NCI-H446 treated with DMSO at 0.1 percent for 48 hours (cell line): ENCODE data around the gene BCL11A.

Source experiments
- DNase-seq: peaks from one replicate; lab custom pipeline; 2025; lab: John Stamatoyannopoulos, UW

Gene BCL11A

GRCh38 chr2:60461421-60462108 is 91.9 kb downstream of the BCL11A start:
- no peak for DNase-seq

GRCh38 chr2:60460577-60461420 is 92.7 kb downstream of the BCL11A start:
- no peak for DNase-seq

- no peak for DNase-seq
Observed at GRCh38 chr2:60459851-60460250, 93.6 kb downstream of the BCL11A start.

GRCh38 chr2:60456115-60456770 is 97.2 kb downstream of the BCL11A start:
- DNase-seq: no peak

GRCh38 chr2:60453872-60454271 is 99.6 kb downstream of the BCL11A start:
- no peak for DNase-seq

- no peak for DNase-seq
Observed at GRCh38 chr2:60453301-60453700, 100.2 kb downstream of the BCL11A start.

- no peak for DNase-seq
Observed at GRCh38 chr2:60450488-60450887, 103.0 kb downstream of the BCL11A start.

GRCh38 chr2:60447943-60448342 is 105.5 kb downstream of the BCL11A start:
- DNase-seq: no peak

GRCh38 chr2:60446413-60447267 is 106.8 kb downstream of the BCL11A start:
- no peak for DNase-seq

- no peak for DNase-seq
Observed at GRCh38 chr2:60445684-60446179, 107.7 kb downstream of the BCL11A start.

- DNase-seq: no peak
Observed at GRCh38 chr2:60442608-60443007, 110.8 kb downstream of the BCL11A start.

- no peak for DNase-seq
Observed at GRCh38 chr2:60441800-60442199, 111.7 kb downstream of the BCL11A start.

- no peak for DNase-seq
Observed at GRCh38 chr2:60440767-60441163, 112.7 kb downstream of the BCL11A start.

- DNase-seq: no peak
Observed at GRCh38 chr2:60440079-60440766, 113.2 kb downstream of the BCL11A start.

GRCh38 chr2:60439219-60439974 is 114.1 kb downstream of the BCL11A start:
- no peak for DNase-seq

- DNase-seq: no peak
Observed at GRCh38 chr2:60438653-60439052, 114.8 kb downstream of the BCL11A start.

GRCh38 chr2:60438131-60438530 is 115.3 kb downstream of the BCL11A start:
- no peak for DNase-seq

- no peak for DNase-seq
Observed at GRCh38 chr2:60437080-60437696, 116.3 kb downstream of the BCL11A start.

- DNase-seq: no peak
Observed at GRCh38 chr2:60433018-60433596, 120.3 kb downstream of the BCL11A start.
